Measurements from ENCODE around the gene LELP1. TPM values are rescaled to one million over a fixed set of nuclear protein-coding genes. Genes with fewer than 3 reads are reported as not detected.

LELP1 gene
- total RNA-seq (2022; extraction: Qiagen RNA extraction) = not detected in 5 replicates

GRCh38 chr1:153203130-153203529 is at the start of gene LELP1:
Gene LELP1, plus strand, starts transcription at chr1:153203430. Its CDS starts 1,278 bp downstream, at chr1:153204708.

GRCh38 chr1:153217212-153217611 is 14.0 kb downstream of the LELP1 start, which contains the start of gene PRR9:
Gene PRR9, plus strand, starts transcription at chr1:153217584. Its CDS starts 561 bp downstream, at chr1:153218145.

Other genes starting within 250 kb of the LELP1 start
- not detected in 5 replicates for gene SPRR4, start 232.8 kb upstream of the LELP1 start, total RNA-seq (2022; extraction: Qiagen RNA extraction)
- gene SPRR1A, start 219.3 kb upstream of the LELP1 start, total RNA-seq (2022; extraction: Qiagen RNA extraction) = not detected in 5 replicates
- not detected in 5 replicates for gene SPRR3, start 201.7 kb upstream of the LELP1 start, total RNA-seq (2022; extraction: Qiagen RNA extraction)
- gene SPRR1B, start 172.2 kb upstream of the LELP1 start, total RNA-seq (2022; extraction: Qiagen RNA extraction) = not detected in 5 replicates
- gene SPRR2D, start 162.3 kb upstream of the LELP1 start, total RNA-seq (2022; extraction: Qiagen RNA extraction) = not detected in 5 replicates
- gene SPRR2A, start 145.9 kb upstream of the LELP1 start, total RNA-seq (2022; extraction: Qiagen RNA extraction) = not detected in 5 replicates
- not detected in 5 replicates for gene SPRR2B, start 131.8 kb upstream of the LELP1 start, total RNA-seq (2022; extraction: Qiagen RNA extraction)
- not detected in 5 replicates for gene SPRR2E, start 108.9 kb upstream of the LELP1 start, total RNA-seq (2022; extraction: Qiagen RNA extraction)
- not detected in 5 replicates for gene SPRR2F, start 89.9 kb upstream of the LELP1 start, total RNA-seq (2022; extraction: Qiagen RNA extraction)
- gene SPRR2G, start 52.5 kb upstream of the LELP1 start, total RNA-seq (2022; extraction: Qiagen RNA extraction) = not detected in 5 replicates
- gene PRR9, start 14.2 kb downstream of the LELP1 start, total RNA-seq (2022; extraction: Qiagen RNA extraction) = not detected in 5 replicates
- gene LORICRIN, start 56.3 kb downstream of the LELP1 start, total RNA-seq (2022; extraction: Qiagen RNA extraction) = not detected in 5 replicates
- not detected in 5 replicates for gene PGLYRP3, start 109.5 kb downstream of the LELP1 start, total RNA-seq (2022; extraction: Qiagen RNA extraction)
- gene PGLYRP4, start 145.4 kb downstream of the LELP1 start, total RNA-seq (2022; extraction: Qiagen RNA extraction) = not detected in 5 replicates
- 0.77 to 1.2 TPM (median 1.1 TPM) in 4 of 5 replicates, not detected in the other for gene S100A9, start 154.4 kb downstream of the LELP1 start, total RNA-seq (2022; extraction: Qiagen RNA extraction)
- not detected in 5 replicates for gene S100A12, start 172.2 kb downstream of the LELP1 start, total RNA-seq (2022; extraction: Qiagen RNA extraction)
- gene S100A8, start 187.6 kb downstream of the LELP1 start, total RNA-seq (2022; extraction: Qiagen RNA extraction) = not detected in 5 replicates
- gene S100A7A, start 213.1 kb downstream of the LELP1 start, total RNA-seq (2022; extraction: Qiagen RNA extraction) = not detected in 5 replicates